H9 (cell line): ENCODE measurements around the gene NTNG2. TPM values are rescaled to one million over a fixed set of nuclear protein-coding genes. Genes with fewer than 3 reads are reported as not detected.

Experiments
- DNase-seq: peaks from one replicate; pipeline ENCODE4 v3.0.0-alpha.2; 2017
- H2AFZ ChIP-seq: one replicate; pipeline ENCODE4 v1.6.1; 2013; ENCODE audit warnings: mild to moderate bottlenecking, low read length, control low read depth, moderate library complexity
- H2AK5ac ChIP-seq: 2 replicates; pipeline ENCODE4 v1.6.1; 2013; ENCODE audit warnings: low read length, control low read depth, mixed read lengths; ENCODE audit not compliant: insufficient read length
- H2BK120ac ChIP-seq: one replicate; pipeline ENCODE4 v1.6.1; 2013; ENCODE audit warnings: low read depth, mild to moderate bottlenecking, low read length, control low read depth, inconsistent platforms; ENCODE audit not compliant: poor library complexity, severe bottlenecking
- H2BK12ac ChIP-seq: 2 replicates; pipeline ENCODE4 v1.6.1; 2013; ENCODE audit warnings: low read length, control low read depth, mixed read lengths, low read depth; ENCODE audit not compliant: insufficient read length
- H2BK15ac ChIP-seq: 2 replicates; pipeline ENCODE4 v1.6.1; 2013; ENCODE audit warnings: low read depth, low read length, control low read depth
- H2BK20ac ChIP-seq: one replicate; pipeline ENCODE4 v1.6.1; 2013; ENCODE audit warnings: low read depth, mild to moderate bottlenecking, low read length, control low read depth, inconsistent platforms; ENCODE audit not compliant: poor library complexity, severe bottlenecking
- H2BK5ac ChIP-seq: 2 replicates; pipeline ENCODE4 v1.6.1; 2013; ENCODE audit warnings: low read length, control low read depth, mixed read lengths; ENCODE audit not compliant: insufficient read length
- H3K14ac ChIP-seq: 2 replicates; pipeline ENCODE4 v1.6.1; 2013; ENCODE audit warnings: low read length, control low read depth; ENCODE audit not compliant: insufficient read depth
- H3K18ac ChIP-seq: 2 replicates; pipeline ENCODE4 v1.6.1; 2013; ENCODE audit warnings: low read depth, mild to moderate bottlenecking, mixed read lengths, low read length, control low read depth; ENCODE audit not compliant: insufficient read length
- H3K23ac ChIP-seq: 2 replicates; pipeline ENCODE4 v1.6.1; 2013; ENCODE audit warnings: low read length, control low read depth, mixed read lengths, low read depth; ENCODE audit not compliant: insufficient read length
- H3K23me2 ChIP-seq: 2 replicates; pipeline ENCODE4 v1.6.1; 2013; ENCODE audit warnings: low read depth, mild to moderate bottlenecking, mixed read lengths, low read length, control low read depth; ENCODE audit not compliant: insufficient read length, poor library complexity, severe bottlenecking
- H3K27ac ChIP-seq: 2 replicates; pipeline ENCODE4 v1.5.1; 2013; ENCODE audit warnings: low read length, control low read depth, mixed read lengths, low read depth; ENCODE audit not compliant: insufficient read length
- H3K27me3 ChIP-seq: 2 replicates; pipeline ENCODE4 v1.6.1; 2013; ENCODE audit warnings: low read length, control low read depth, inconsistent platforms; ENCODE audit not compliant: insufficient read depth
- H3K4ac ChIP-seq: 2 replicates; pipeline ENCODE4 v1.6.1; 2013; ENCODE audit warnings: low read depth, mild to moderate bottlenecking, control low read depth, inconsistent platforms, low read length, moderate library complexity
- H3K4me1 ChIP-seq: 2 replicates; pipeline ENCODE4 v1.6.1; 2013; ENCODE audit warnings: low read length, control low read depth, inconsistent platforms; ENCODE audit not compliant: insufficient read depth
- H3K4me2 ChIP-seq: 2 replicates; pipeline ENCODE4 v1.6.1; 2013; ENCODE audit warnings: low read length, control low read depth, mixed read lengths; ENCODE audit not compliant: insufficient read length, insufficient read depth
- H3K56ac ChIP-seq: 2 replicates; pipeline ENCODE4 v1.6.1; 2013; ENCODE audit warnings: low read depth, mild to moderate bottlenecking, mixed read lengths, low read length, control low read depth; ENCODE audit not compliant: insufficient read length
- H3K79me1 ChIP-seq: 2 replicates; pipeline ENCODE4 v1.6.1; 2013; ENCODE audit warnings: low read depth, mild to moderate bottlenecking, moderate library complexity, low read length, control low read depth, inconsistent platforms; ENCODE audit not compliant: insufficient read depth, poor library complexity, severe bottlenecking
- H3K79me2 ChIP-seq: 2 replicates; pipeline ENCODE4 v1.6.1; 2013; ENCODE audit warnings: low read length, control low read depth, inconsistent platforms; ENCODE audit not compliant: insufficient read depth
- H3K9ac ChIP-seq: 2 replicates; pipeline ENCODE4 v1.6.1; 2013; ENCODE audit warnings: low read length, control low read depth, mixed read lengths; ENCODE audit not compliant: insufficient read length; ENCODE audit errors: extremely low read depth
- H3K9me3 ChIP-seq: one replicate; pipeline ENCODE4 v1.6.1; 2013; ENCODE audit warnings: low read depth, low read length, inconsistent platforms; ENCODE audit not compliant: control insufficient read depth
- H3T11ph ChIP-seq: one replicate; pipeline ENCODE4 v1.6.1; 2013; ENCODE audit warnings: mild to moderate bottlenecking, low read length, control low read depth, inconsistent platforms
- H4K20me1 ChIP-seq: one replicate; pipeline ENCODE4 v1.6.1; 2013; ENCODE audit not compliant: control insufficient read depth, insufficient read length, insufficient read depth
- H4K5ac ChIP-seq: 2 replicates; pipeline ENCODE4 v1.6.1; 2013; ENCODE audit warnings: low read depth, mild to moderate bottlenecking, mixed read lengths, low read length, control low read depth; ENCODE audit not compliant: insufficient read length
- H4K8ac ChIP-seq: replicated peaks from 2 replicates; pipeline ENCODE4 v1.6.1; 2013; ENCODE audit warnings: low read length, control low read depth, mixed read lengths, low read depth; ENCODE audit not compliant: insufficient read length
- H4K91ac ChIP-seq: 2 replicates; pipeline ENCODE4 v1.6.1; 2013; ENCODE audit warnings: low read depth, mild to moderate bottlenecking, moderate library complexity, mixed read lengths, low read length, control low read depth; ENCODE audit not compliant: insufficient read length
- H3K27ac Mint-ChIP-seq, 3 experiments: 2 replicates in 2 of 3; 3 replicates in 1 of 3; pipeline ENCODE4 v1.8.0; 2020 to 2021; ENCODE audit warnings: mixed read lengths in 3 of 3, mild to moderate bottlenecking in 1 of 3, moderate library complexity in 1 of 3
- H3K27me3 Mint-ChIP-seq: 2 replicates; pipeline ENCODE4 v1.8.0; 2021; ENCODE audit warnings: low read depth, mild to moderate bottlenecking, moderate library complexity, mixed read lengths
- H3K36me3 Mint-ChIP-seq, 3 experiments: 2 replicates in 2 of 3; 3 replicates in 1 of 3; pipeline ENCODE4 v1.8.0; 2020 to 2021; ENCODE audit warnings: low read depth in 3 of 3, mixed read lengths in 3 of 3; ENCODE audit not compliant: insufficient read depth in 1 of 3
- H3K4me1 Mint-ChIP-seq, 2 experiments: 2 replicates each; pipeline ENCODE4 v1.8.0; 2020; ENCODE audit warnings: mixed read lengths in 2 of 2
- H3K4me3 Mint-ChIP-seq, 2 experiments: 2 replicates in 1 of 2; 3 replicates in 1 of 2; pipeline ENCODE4 v1.8.0; 2020 to 2021; ENCODE audit warnings: mild to moderate bottlenecking in 2 of 2, mixed read lengths in 2 of 2, moderate library complexity in 1 of 2
- H3K9me3 Mint-ChIP-seq, 2 experiments: 2 replicates in 1 of 2; 3 replicates in 1 of 2; pipeline ENCODE4 v1.8.0; 2020; ENCODE audit warnings: mild to moderate bottlenecking in 2 of 2, mixed read lengths in 2 of 2, moderate library complexity in 1 of 2
- WGBS: extraction: QIAGEN DNeasy Blood & Tissue Kit; methylation state at CpG from one replicate; pipeline ENCODE4 v1.1.7; 2013; ENCODE audit warnings: missing lambda C conversion rate, low lambda C conversion rate, mixed read lengths; ENCODE audit not compliant: insufficient read length; ENCODE audit errors: extremely low coverage; 5-methylcytosine and 5-hydroxymethylcytosine counted together
- total RNA-seq: library from RNA; stranded (reverse); gene quantifications from 2 replicates; pipeline ENCODE4 v1.2.1, GENCODE V29; 2021
- TF ChIP-seq, protein P1 (sequence below): fragments of 200-600 bp; sonication (generic); conservative IDR thresholded peaks from 3 replicates; pipeline ENCODE4 v1.8.0; 2021; ENCODE audit warnings: antibody characterized with exemption, mild to moderate bottlenecking

Gene NTNG2
- total RNA-seq, 1 experiment from 2014 or later = 0.52 TPM

DNA sequence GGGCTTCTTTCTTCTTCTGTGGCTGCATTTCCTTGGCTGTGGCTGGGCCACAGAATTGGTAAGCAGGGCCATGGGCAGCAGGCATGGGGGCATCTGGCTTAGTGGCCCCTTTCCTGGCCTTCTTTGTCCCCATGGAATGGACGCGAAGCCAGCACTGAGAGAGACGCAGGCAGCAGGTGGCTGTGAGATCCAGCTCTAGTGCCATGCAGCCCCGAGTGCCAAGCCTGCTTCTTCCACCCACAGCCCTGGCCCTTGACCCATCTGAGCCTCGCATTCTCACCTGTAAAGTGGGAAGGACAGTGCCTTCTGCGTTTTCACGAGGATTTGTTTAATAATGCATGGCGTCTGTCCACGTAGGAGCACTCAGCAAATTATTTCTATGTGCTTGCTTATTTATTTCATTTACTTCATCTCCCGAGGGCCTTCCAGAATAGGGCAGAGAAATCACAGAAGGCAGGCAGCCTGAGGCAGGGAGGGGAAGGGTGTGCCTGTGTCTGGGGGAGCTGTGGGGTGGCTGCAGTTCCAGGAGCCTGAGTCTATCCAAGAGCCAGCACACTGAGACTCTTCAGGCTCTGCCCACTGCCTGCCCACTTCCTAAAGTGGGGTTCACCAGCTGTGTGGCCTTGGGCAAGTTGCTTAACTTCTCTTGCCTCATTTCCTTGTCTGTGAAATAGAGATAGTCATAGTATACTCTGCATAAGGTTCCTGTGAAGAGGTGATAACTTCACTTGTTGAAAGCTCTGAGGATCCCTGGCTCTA, 55.2 kb downstream of the NTNG2 start:
- H4K5ac ChIP-seq = no peak overlapping the region
- no peaks in the 10 kb centered on the region for H3K79me1 ChIP-seq
- DNase-seq = no peak
- no peak overlapping the region for H3K9ac ChIP-seq
- Mint-ChIP-seq H3K4me1 (peaks cover 10 to 15% of the 10 kb centered on the region in 2 experiments; a peak in 3 of 4 replicates), H3K27ac (peak overlapping the region in 1 of 3 experiments; percentile 37; a peak in 3 of 7 replicates), H3K36me3 (no peaks in the 10 kb centered on the region), H3K27me3 (peaks cover 7% of the 10 kb centered on the region), H3K4me3 (no peak overlapping the region), H3K9me3 (no peaks in the 10 kb centered on the region; a peak in 1 of 5 replicates)
- no peak overlapping the region for H3K27ac ChIP-seq
- H3K18ac ChIP-seq = no peak overlapping the region
- no peak overlapping the region for H3K56ac ChIP-seq
- H3K23ac ChIP-seq = no peak overlapping the region
- H3K4me1 ChIP-seq = no peaks in the 10 kb centered on the region
- H3K4ac ChIP-seq = no peak overlapping the region
- H3K9me3 ChIP-seq = no peaks in the 10 kb centered on the region
- TF ChIP-seq, protein P1, sequence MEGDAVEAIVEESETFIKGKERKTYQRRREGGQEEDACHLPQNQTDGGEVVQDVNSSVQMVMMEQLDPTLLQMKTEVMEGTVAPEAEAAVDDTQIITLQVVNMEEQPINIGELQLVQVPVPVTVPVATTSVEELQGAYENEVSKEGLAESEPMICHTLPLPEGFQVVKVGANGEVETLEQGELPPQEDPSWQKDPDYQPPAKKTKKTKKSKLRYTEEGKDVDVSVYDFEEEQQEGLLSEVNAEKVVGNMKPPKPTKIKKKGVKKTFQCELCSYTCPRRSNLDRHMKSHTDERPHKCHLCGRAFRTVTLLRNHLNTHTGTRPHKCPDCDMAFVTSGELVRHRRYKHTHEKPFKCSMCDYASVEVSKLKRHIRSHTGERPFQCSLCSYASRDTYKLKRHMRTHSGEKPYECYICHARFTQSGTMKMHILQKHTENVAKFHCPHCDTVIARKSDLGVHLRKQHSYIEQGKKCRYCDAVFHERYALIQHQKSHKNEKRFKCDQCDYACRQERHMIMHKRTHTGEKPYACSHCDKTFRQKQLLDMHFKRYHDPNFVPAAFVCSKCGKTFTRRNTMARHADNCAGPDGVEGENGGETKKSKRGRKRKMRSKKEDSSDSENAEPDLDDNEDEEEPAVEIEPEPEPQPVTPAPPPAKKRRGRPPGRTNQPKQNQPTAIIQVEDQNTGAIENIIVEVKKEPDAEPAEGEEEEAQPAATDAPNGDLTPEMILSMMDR = no peak
- no peaks in the 10 kb centered on the region for H4K20me1 ChIP-seq
- no peak overlapping the region for H2BK12ac ChIP-seq
- H3K27me3 ChIP-seq = no peaks in the 10 kb centered on the region
- no peak overlapping the region for H2BK20ac ChIP-seq
- H2BK5ac ChIP-seq = no peak overlapping the region
- no peaks in the 10 kb centered on the region for H3K79me2 ChIP-seq
- H2AFZ ChIP-seq = no peak overlapping the region
- no peak overlapping the region for H4K8ac ChIP-seq
- peaks cover 6% of the 10 kb centered on the region for H3K23me2 ChIP-seq
- H3T11ph ChIP-seq = no peak overlapping the region
- no peak overlapping the region for H3K14ac ChIP-seq
- H4K91ac ChIP-seq = no peak overlapping the region
- no peak overlapping the region for H3K4me2 ChIP-seq
- no CpG with 5 or more reads among the region's 10 CpGs for WGBS
- H2AK5ac ChIP-seq = no peak overlapping the region
- H2BK120ac ChIP-seq = no peak overlapping the region
- H2BK15ac ChIP-seq = no peak overlapping the region
